HG02623 (cell line): ENCODE data around the gene MTCH1.
"Not testable (repeated sequence)": the region's sequence is repeated elsewhere in the genome, so short reads cannot be mapped to it uniquely, and the experiment has no call there.

Experiments
- ATAC-seq: cut with Tn5 transposase; IDR thresholded peaks from one replicate; pipeline ENCODE4 v1.9.1; 2021; ENCODE audit warnings: moderate library complexity; ENCODE audit not compliant: unreplicated experiment

MTCH1 gene

GRCh38 chr6:36999061-36999750, 13.2 kb upstream of the MTCH1 start:
- no peak for ATAC-seq

GRCh38 chr6:36998723-36999038, 12.7 kb upstream of the MTCH1 start:
- ATAC-seq: no peak

- no peak for ATAC-seq
These were observed 12.1 kb upstream of the MTCH1 start for GRCh38 chr6:36997811-36998722.

- ATAC-seq: not testable (repeated sequence)
These were observed 4.4 kb upstream of the MTCH1 start for GRCh38 chr6:36990401-36990800.

DNA sequence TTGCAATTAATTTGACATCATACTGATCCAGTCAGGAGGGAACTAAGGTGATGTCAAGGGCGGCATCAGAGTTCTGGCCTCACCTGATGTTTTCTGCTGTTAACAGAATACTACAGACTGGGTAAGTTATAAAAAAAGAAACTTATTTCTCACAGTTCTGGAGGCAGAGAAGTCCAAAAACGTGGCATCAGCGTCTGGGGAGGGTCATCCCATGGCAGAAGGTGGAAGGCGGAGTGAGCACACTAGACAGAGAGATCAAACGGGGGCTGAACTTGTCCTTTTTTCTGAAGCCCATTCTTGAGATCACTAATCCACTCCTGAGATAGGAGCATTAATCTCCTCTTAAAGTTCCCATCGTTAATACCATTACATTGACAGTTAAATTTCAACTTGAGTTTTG, 3.3 kb upstream of the MTCH1 start:
- no peak for ATAC-seq

DNA sequence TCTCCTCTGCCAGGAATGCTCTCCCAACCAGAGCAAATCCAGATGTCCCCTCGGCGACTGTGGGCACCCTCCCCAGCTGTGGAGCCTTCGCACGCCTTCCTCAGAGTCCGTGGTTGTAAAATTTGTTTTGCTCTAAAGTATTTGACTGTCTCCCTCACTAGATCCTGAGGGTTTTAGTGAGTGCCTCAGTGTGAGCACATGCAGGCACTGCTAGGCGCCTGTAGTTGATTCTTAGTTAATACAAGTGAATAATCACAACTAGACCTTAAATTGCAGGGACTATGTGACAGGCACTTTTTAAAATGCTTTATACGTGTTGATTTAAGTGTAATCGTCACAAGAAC, 680 bp upstream of the MTCH1 start:
- no peak for ATAC-seq

DNA sequence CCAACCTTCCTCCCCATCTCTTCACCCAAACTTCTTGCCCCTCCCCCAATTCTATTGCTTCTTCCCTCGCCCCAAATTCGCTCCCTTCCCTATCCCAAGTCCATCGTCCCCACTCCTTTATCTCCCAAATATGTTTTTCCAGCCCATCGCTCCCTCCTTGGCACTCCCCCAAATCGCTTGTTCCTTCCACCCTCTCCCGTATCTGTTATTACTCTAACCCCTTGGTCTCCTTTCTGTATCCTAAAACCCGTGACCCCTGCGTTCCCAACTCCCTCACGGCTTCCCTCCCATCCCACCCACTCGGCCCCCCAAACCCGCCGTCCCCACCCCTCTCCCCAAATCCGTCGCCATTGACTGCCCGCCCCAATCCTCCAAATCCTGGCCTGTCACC, 584 bp downstream of the MTCH1 start:
- ATAC-seq: no peak

GRCh38 chr6:36984581-36985416, 1.2 kb downstream of the MTCH1 start:
- ATAC-seq: no peak

DNA sequence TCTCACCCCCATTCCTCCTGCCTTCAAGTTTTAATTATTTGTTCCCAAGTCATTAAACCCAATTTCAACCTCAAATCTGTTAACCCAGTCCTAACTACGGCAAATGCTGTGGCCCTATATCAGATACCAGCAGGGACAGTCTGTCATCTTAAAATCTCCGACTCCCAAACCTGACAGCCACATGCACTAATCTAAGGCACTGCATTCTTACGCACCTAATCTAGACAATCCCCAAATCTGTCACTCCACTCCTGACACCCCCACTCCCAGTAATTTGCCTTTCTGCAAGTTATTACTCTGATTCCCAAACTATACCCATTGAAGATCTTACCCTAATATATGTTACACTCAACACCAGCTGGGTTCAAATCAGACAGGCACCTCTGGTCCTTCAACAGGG, 2.5 kb downstream of the MTCH1 start:
- ATAC-seq: no peak

DNA sequence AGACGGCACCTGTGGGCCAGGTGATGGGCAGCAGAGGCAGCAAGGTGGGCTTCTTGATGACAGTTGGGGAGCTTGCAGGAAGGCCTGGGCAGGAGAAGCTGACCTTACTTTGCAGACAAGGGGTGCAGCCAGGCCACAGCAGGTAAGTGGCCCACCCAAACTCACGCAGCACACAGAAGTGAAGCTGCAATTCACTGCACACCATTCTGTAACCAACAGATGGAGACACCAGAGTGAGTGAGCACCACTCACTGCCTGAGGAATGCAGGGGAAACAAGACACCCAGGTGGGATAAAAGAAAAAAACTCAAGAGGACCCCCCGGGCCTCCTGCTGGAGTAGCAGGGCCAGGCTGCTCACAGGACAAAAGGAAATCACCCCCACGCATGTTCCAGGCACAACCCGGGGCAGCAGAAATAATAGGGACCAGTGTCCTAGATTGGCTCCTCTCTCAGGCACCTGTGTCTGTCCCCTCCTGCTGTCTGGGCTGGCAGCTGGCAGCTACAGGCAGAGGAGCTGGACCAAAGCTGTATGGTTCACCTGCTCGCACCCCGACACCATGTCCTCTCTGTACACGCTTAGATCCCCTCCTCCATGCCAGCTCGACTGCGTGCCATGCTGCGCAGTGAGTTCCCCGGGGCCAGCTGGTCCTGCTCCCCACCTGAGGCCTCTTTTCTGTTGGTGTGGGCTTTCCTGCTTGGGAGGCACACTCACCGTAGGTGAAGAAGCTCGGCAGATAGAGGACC, 4.9 kb downstream of the MTCH1 start:
- no peak for ATAC-seq

DNA sequence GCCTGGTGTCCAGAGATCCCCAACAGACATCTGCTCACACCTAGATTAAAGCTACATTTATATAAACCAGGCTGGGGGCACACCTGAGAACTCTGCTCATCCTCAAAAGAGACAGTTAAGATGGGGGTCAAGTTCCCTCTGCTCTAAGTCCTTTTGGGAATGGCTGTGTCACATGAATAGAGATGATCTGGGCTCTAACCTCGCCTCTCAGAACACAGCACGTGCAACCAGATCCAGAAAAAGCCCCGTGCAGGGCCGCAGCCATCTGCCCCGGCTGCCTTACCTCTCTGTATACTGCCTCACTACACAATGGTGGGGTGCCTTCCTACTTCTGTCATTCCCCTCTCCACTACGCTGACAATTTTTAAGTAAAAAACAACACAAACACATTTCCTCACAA, 5.9 kb downstream of the MTCH1 start:
- no peak for ATAC-seq

GRCh38 chr6:36979347-36979742, 6.7 kb downstream of the MTCH1 start:
- no peak for ATAC-seq

- no peak for ATAC-seq
These were observed 7.3 kb downstream of the MTCH1 start for GRCh38 chr6:36978421-36979346.

- ATAC-seq: no peak
These were observed 8.5 kb downstream of the MTCH1 start for GRCh38 chr6:36977470-36977941.

GRCh38 chr6:36976931-36977330, 9.1 kb downstream of the MTCH1 start:
- ATAC-seq: no peak

DNA sequence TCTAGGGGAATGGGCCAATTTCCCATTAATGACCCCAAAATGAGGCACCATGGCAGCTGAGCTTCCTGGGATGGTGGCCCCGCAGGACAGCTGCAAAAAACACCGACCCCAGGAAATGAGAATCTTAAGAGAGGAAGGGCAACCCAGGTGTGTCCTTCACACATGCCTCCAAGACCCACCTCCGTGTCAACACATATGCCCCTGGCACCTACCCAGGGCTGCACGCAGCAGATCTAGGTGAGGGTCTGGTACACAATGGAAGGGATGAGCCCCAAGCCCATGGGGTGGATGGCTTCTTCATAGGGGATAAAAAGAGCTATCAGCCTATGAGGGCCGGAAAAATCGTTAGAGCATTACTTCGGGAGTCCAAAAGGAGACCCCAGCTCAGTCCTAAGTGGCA, 9.5 kb downstream of the MTCH1 start:
- no peak for ATAC-seq

DNA sequence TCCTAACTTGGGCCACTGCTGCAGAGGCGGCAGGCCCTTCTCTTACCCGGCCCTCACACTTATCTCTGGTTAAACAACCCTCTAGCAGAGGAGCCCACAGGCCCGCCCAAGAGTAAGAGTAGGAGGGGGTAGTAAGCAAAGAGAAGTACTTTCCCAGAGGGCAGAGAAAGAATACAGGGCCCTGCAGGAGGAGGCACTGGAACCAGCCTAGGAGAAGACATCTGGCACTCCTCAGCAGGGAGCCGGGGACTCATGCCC, 10.1 kb downstream of the MTCH1 start:
- ATAC-seq: no peak

GRCh38 chr6:36975231-36976006, 10.6 kb downstream of the MTCH1 start:
- ATAC-seq: no peak

DNA sequence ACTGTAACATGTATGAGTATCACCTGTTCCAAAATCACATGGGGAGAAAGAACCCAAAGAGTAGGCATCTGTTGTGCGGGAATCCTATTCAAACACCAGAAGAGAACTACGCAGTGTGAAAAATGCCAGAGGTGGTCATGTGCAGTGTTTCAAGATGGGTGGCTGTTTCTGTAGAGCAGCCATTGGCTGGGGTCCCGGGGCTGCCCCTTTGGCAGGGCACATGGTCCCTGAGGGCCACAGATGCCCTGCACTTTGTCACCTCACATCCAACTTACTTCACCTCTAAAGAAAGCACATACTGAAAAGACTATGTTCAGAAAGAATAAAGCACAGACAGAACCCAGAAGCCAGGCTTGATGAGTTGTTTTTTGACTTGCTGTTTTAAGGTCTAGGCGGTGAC, 12.3 kb downstream of the MTCH1 start:
- no peak for ATAC-seq
